Nephron progenitor cell (in vitro differentiated cells): ENCODE data around the gene SIPA1L3.

Experiments used
- DNase-seq: peaks from one replicate; pipeline ENCODE4 v3.0.0; 2021
- H3K27ac Mint-ChIP-seq: 2 replicates; pipeline ENCODE4 v1.8.0; 2021; ENCODE audit warnings: mild to moderate bottlenecking, moderate library complexity, mixed read lengths
- H3K27me3 Mint-ChIP-seq: 2 replicates; pipeline ENCODE4 v1.8.0; 2021; ENCODE audit warnings: mild to moderate bottlenecking, low read depth, mixed read lengths; ENCODE audit not compliant: poor library complexity
- H3K36me3 Mint-ChIP-seq: 2 replicates; pipeline ENCODE4 v1.8.0; 2021; ENCODE audit warnings: low read depth, mixed read lengths
- H3K4me1 Mint-ChIP-seq: 2 replicates; pipeline ENCODE4 v1.8.0; 2021; ENCODE audit warnings: mixed read lengths
- H3K4me3 Mint-ChIP-seq: 2 replicates; pipeline ENCODE4 v1.8.0; 2021; ENCODE audit warnings: mild to moderate bottlenecking, moderate library complexity, mixed read lengths
- H3K9me3 Mint-ChIP-seq: 2 replicates; pipeline ENCODE4 v1.8.0; 2021; ENCODE audit warnings: mild to moderate bottlenecking, moderate library complexity, mixed read lengths
- TF ChIP-seq, protein P1 (sequence below): fragments of 200-600 bp; sonication (generic); IDR thresholded peaks from 2 replicates; pipeline ENCODE4 v1.5.0; 2021; ENCODE audit warnings: antibody characterized with exemption

The SIPA1L3 gene

DNA sequence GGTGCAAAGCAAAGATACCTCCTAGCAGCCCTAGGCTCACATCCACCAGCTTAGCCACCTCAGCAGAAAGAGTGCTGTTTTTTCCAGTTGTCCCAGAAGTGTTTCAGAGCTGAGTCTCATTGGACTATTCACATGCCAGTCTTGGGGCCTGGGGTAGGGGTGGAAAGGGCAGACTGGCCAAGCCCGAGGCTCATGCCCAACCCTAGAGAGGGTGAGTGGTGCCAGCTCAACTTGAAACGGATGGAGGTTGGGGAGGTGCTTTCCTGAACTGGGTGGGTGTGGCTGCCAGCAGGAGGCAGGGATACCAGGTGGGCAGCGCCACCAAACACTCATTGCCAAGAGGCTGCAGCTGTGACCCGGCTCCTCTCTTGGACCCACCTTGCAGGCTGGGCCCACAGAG, 200.1 kb downstream of the SIPA1L3 start:
- TF ChIP-seq, protein P1, sequence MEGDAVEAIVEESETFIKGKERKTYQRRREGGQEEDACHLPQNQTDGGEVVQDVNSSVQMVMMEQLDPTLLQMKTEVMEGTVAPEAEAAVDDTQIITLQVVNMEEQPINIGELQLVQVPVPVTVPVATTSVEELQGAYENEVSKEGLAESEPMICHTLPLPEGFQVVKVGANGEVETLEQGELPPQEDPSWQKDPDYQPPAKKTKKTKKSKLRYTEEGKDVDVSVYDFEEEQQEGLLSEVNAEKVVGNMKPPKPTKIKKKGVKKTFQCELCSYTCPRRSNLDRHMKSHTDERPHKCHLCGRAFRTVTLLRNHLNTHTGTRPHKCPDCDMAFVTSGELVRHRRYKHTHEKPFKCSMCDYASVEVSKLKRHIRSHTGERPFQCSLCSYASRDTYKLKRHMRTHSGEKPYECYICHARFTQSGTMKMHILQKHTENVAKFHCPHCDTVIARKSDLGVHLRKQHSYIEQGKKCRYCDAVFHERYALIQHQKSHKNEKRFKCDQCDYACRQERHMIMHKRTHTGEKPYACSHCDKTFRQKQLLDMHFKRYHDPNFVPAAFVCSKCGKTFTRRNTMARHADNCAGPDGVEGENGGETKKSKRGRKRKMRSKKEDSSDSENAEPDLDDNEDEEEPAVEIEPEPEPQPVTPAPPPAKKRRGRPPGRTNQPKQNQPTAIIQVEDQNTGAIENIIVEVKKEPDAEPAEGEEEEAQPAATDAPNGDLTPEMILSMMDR = no peak
- no peak overlapping the region for H3K4me3 Mint-ChIP-seq
- peaks cover 60% of the 10 kb centered on the region for H3K36me3 Mint-ChIP-seq
- no peak for DNase-seq
- no peaks in the 10 kb centered on the region for H3K4me1 Mint-ChIP-seq
- no peak overlapping the region for H3K27ac Mint-ChIP-seq
- peaks cover 3% of the 10 kb centered on the region for H3K27me3 Mint-ChIP-seq
- no peaks in the 10 kb centered on the region for H3K9me3 Mint-ChIP-seq

DNA sequence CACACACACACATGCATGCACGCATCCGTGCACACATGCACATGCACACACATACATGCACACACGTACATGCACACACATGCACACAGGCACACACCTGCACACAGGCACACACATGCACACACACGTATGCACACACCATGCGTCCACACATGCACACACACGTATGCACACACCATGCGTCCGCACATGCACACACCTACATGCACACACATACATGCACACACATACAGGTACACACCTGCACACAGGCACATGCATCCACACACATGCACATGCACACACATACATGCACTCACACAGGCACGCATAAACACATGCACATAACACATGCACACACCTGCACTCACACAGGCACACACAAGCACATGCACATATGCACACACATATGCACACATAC, 204.9 kb downstream of the SIPA1L3 start:
- Mint-ChIP-seq H3K27me3 (no peaks in the 10 kb centered on the region), H3K9me3 (no peaks in the 10 kb centered on the region), H3K4me3 (no peak overlapping the region), H3K27ac (no peak overlapping the region), H3K4me1 (peaks cover 12% of the 10 kb centered on the region), H3K36me3 (peaks cover 64% of the 10 kb centered on the region)
- no peak for DNase-seq
- TF ChIP-seq, protein P1 = no peak

DNA sequence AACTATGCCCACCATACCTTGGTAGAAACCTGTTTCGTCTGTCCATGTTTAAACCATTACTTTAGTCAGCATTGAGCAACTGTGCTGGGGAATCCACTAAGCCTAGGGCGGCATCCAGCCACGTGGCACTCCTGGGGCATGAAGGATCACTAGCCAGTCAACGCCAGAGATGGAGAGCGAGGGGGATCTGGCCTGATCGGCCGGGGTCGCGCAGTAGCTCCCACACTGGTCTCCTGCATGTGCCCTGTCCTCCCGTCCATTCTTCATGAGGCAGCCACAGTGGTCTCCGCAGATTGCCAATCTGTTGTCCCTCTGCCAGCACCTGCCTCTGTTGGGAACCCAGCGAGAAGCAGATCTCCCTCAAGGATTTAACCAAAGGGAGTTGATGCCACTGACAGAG, 207.6 kb downstream of the SIPA1L3 start:
- Mint-ChIP-seq H3K4me3 (no peak overlapping the region), H3K27ac (peak overlapping the region; percentile 69), H3K27me3 (no peaks in the 10 kb centered on the region), H3K4me1 (peaks cover 12% of the 10 kb centered on the region), H3K9me3 (peaks cover 10% of the 10 kb centered on the region), H3K36me3 (peaks cover 73% of the 10 kb centered on the region)
- TF ChIP-seq, protein P1 = no peak
- DNase-seq = no peak

DNA sequence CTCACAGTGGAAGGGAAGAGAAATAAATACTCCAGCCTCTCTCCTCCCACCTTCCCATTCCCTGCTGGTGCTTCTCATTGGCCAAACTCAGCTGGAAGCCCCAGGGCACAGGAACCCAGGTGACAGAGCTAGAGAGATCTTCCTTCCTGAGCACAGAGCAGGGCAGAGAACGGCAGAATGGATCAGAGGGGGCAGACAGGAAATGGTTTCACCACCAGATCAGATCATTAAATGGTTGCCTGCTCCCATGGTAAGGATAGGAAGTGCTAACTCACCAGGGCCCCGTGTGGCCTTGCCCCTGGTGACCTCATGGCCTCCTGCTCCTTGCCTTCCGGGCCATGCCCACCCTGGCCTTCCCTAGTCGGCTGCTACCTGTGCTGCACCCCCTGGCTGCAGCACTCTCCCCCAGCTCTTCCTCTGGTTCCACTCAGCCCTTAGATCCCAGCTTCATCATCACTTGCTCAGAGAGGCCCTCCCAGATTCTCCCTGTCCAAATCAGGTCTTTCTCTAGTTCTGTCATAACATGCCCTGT, 208.3 kb downstream of the SIPA1L3 start:
- TF ChIP-seq, protein P1 = no peak
- no peaks in the 10 kb centered on the region for H3K27me3 Mint-ChIP-seq
- H3K36me3 Mint-ChIP-seq = peaks cover 79% of the 10 kb centered on the region
- H3K4me1 Mint-ChIP-seq = peaks cover 12% of the 10 kb centered on the region
- DNase-seq = no peak
- H3K27ac Mint-ChIP-seq = peak overlapping the region; percentile 30
- peaks cover 17% of the 10 kb centered on the region for H3K9me3 Mint-ChIP-seq
- H3K4me3 Mint-ChIP-seq = no peak overlapping the region

DNA sequence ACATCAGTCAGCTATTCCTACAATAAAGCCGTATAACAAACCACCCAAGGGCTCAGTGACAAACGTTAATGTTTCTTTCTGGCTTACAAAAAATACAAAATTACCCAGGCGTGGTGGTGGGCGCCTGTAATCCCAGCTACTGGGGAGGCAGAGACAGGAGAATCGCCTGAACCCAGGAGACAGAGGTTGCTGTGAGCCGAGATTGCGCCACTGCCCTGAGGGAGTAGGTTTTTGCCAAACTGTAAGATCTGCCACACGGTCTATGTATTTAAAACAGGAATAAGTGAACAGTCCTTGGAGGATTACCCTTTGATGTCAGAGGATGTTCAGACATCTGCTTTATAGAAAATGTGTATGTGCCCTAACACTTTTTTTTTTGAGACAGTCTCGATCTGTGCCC, 211.2 kb downstream of the SIPA1L3 start:
- Mint-ChIP-seq H3K9me3 (peaks cover 40% of the 10 kb centered on the region), H3K4me1 (peaks cover 12% of the 10 kb centered on the region), H3K27ac (peak overlapping the region; percentile 12), H3K36me3 (peaks cover 88% of the 10 kb centered on the region), H3K27me3 (no peaks in the 10 kb centered on the region), H3K4me3 (no peak overlapping the region)
- no peak for DNase-seq
- TF ChIP-seq, protein P1 = no peak

DNA sequence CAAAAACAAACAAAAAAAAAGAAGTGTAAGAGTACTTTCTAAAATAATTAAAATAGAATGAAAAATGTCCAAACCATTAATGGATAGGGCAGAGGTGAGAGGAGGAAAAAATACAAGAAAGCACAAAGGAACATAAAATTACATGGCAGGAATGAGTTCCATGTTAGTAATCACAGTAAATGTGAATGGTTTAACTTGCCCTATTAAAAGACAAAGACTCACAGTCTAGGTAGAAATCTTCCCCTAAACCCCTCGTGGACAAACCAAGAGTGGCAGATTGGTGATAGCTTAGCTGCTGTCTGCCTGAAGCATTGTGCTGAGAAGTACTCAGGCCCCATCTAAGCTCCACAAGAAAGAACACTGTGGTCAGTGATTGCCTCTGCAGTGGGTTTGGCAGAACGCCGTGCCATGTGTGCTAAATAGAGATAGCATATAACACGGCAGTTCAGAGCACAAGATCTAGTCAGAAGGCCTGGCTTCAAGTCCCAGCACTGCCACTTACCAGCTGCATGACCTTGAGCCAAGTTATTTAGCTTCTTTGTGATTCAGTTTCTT, 213.5 kb downstream of the SIPA1L3 start:
- H3K9me3 Mint-ChIP-seq = peaks cover 49% of the 10 kb centered on the region
- H3K4me3 Mint-ChIP-seq = no peak overlapping the region
- peaks cover 3% of the 10 kb centered on the region for H3K4me1 Mint-ChIP-seq
- H3K36me3 Mint-ChIP-seq = peaks cover 77% of the 10 kb centered on the region
- no peak overlapping the region for H3K27ac Mint-ChIP-seq
- TF ChIP-seq, protein P1 = no peak
- no peak for DNase-seq
- H3K27me3 Mint-ChIP-seq = no peaks in the 10 kb centered on the region
